ENCODE measurements around the gene VASN. TPM values are rescaled to one million over a fixed set of nuclear protein-coding genes. Genes with fewer than 3 reads are reported as not detected.

VASN gene
- total and polyA plus RNA-seq, 12 donors, result 0.77 to 44.7 (median 21.3) TPM

- peak in 6 of 7 donors; percentile 67 to 85 (median 81) for DNase-seq
- Histone ChIP-seq H3K9me3 (replicated peaks in 1 of 3) (no peaks in the 10 kb centered on the region), H3K27me3 (no peaks in the 10 kb centered on the region), H3K4me1 (replicated peaks in 1 of 2) (peaks cover 23 to 69% of the 10 kb centered on the region in 2 donors), H3K4me3 (no peak overlapping the region), H3K36me3 (replicated peaks in 1 of 2) (no peaks in the 10 kb centered on the region), H3K27ac (peak overlapping the region in 3 of 5 donors; percentile 28 to 86 (median 64))
- WGBS, 4 donors, result 48 to 56% (median 52%) methylated on average over 12 to 17 of the region's 17 CpGs
- intact Hi-C loops (cut with DNase I), result no loop called here
- no peak for TF ChIP-seq CTCF (IDR thresholded peaks at IDR 0.05)
- TF ChIP-seq POLR2A (IDR thresholded peaks at IDR 0.05), result peak in 1 of 2 donors; percentile 32
Measured at GRCh38 chr16:4347765-4348509, 23.7 kb upstream of the VASN start.

- peaks cover 23 to 60% of the 10 kb centered on the region in 2 donors for H3K4me1 ChIP-seq (replicated peaks in 1 of 2)
- intact Hi-C loops (cut with DNase I), result no loop called here
- WGBS, 4 donors, result 95 to 98% (median 97%) methylated on average over 4 to 5 of the region's 5 CpGs
Measured at GRCh38 chr16:4349332-4349731, 22.3 kb upstream of the VASN start.

GRCh38 chr16:4350365-4350786, 21.3 kb upstream of the VASN start:
- intact Hi-C loops (cut with DNase I), result no loop called here
- peak overlapping the region in 3 of 4 donors; percentile 57 to 89 (median 60) for H3K4me3 ChIP-seq
- no peaks in the 10 kb centered on the region for H3K36me3 ChIP-seq (replicated peaks in 1 of 2)
- H3K9me3 ChIP-seq (replicated peaks in 1 of 3), result no peaks in the 10 kb centered on the region
- 31 to 39% (median 33%) methylated on average over 12 to 24 of the region's 24 CpGs for WGBS, 4 donors
- H3K4me1 ChIP-seq (replicated peaks in 1 of 2), result peaks cover 19 to 54% of the 10 kb centered on the region in 2 donors
- DNase-seq, result no peak
- peak overlapping the region in 4 of 5 donors; percentile 65 to 93 (median 86) for H3K27ac ChIP-seq
- no peaks in the 10 kb centered on the region for H3K27me3 ChIP-seq
- TF ChIP-seq CTCF (IDR thresholded peaks at IDR 0.05), result no peak
- TF ChIP-seq POLR2A (IDR thresholded peaks at IDR 0.05), result no peak

More at GRCh38 chr16:4349332-4349731, 22.3 kb upstream of the VASN start:
- no peak for DNase-seq
- Histone ChIP-seq H3K36me3 (replicated peaks in 1 of 2) (no peaks in the 10 kb centered on the region), H3K27me3 (no peaks in the 10 kb centered on the region), H3K9me3 (replicated peaks in 1 of 3) (no peaks in the 10 kb centered on the region), H3K27ac (no peak overlapping the region), H3K4me3 (no peak overlapping the region)
- TF ChIP-seq POLR2A (IDR thresholded peaks at IDR 0.05), result no peak
- TF ChIP-seq CTCF (IDR thresholded peaks at IDR 0.05), result no peak

- 0 to 1% (median 1%) methylated on average over 37 to 81 of the region's 81 CpGs for WGBS, 4 donors
- no peaks in the 10 kb centered on the region for H3K36me3 ChIP-seq (replicated peaks in 1 of 2)
- peak; percentile 96 to 98 (median 97) for DNase-seq
- peak within 1 kb of the TSS; percentile 34 to 89 (median 58) for H3K4me3 ChIP-seq
- peaks cover 12 to 47% of the 10 kb centered on the region in 2 donors for H3K4me1 ChIP-seq (replicated peaks in 1 of 2)
- intact Hi-C loops (cut with DNase I), result no loop called here
- no peaks in the 10 kb centered on the region for H3K9me3 ChIP-seq (replicated peaks in 1 of 3)
- peak within 1 kb of the TSS; percentile 65 to 93 (median 81) for H3K27ac ChIP-seq
- peak in 1 of 6 experiments; percentile 7 for TF ChIP-seq CTCF (IDR thresholded peaks at IDR 0.05)
- peak; percentile 18 to 58 for TF ChIP-seq POLR2A (IDR thresholded peaks at IDR 0.05)
- no peaks in the 10 kb centered on the region for H3K27me3 ChIP-seq
Measured at GRCh38 chr16:4350787-4351659, 20.6 kb upstream of the VASN start, which contains the start of gene PAM16. PAM16 (minus strand) TSS chr16:4351321; CDS start chr16:4351234, 87 bp downstream.
